Ishikawa (cell line): ENCODE results near the gene PARVB.

Experiments
- CREB1 ChIP-seq: IDR thresholded peaks from 2 replicates; pipeline ENCODE4 v1.6.1; 2012; ENCODE audit warnings: low read depth
- EP300 ChIP-seq: IDR thresholded peaks from 2 replicates; pipeline ENCODE4 v1.6.1; 2012; ENCODE audit warnings: borderline replicate concordance
- FOXM1 ChIP-seq: IDR thresholded peaks from 2 replicates; pipeline ENCODE4 v1.6.1; 2012; ENCODE audit warnings: low read depth, borderline replicate concordance
- MAX ChIP-seq: IDR thresholded peaks from 2 replicates; pipeline ENCODE4 v1.6.1; 2012
- NFIC ChIP-seq: IDR thresholded peaks from 2 replicates; pipeline ENCODE4 v1.6.1; 2012
- TCF12 ChIP-seq: IDR thresholded peaks from 2 replicates; pipeline ENCODE4 v1.6.1; 2012; ENCODE audit warnings: low read depth
- YY1 ChIP-seq: IDR thresholded peaks from 2 replicates; pipeline ENCODE4 v1.6.1; 2012; ENCODE audit warnings: low read depth

- TF ChIP-seq NFIC (no peak), FOXM1 (no peak), MAX (no peak), TCF12 (no peak), YY1 (no peak), EP300 (no peak), CREB1 (no peak)
These were observed 112.0 kb downstream of the PARVB start for GRCh38 chr22:44136112-44136511.
